Fibroblast of skin of scalp (primary cell): ENCODE measurements around the gene GRID1.

ENCODE experiments used
- DNase-seq: peaks from one replicate; pipeline ENCODE4 v3.0.0-alpha.2; 2013

The GRID1 gene

DNA sequence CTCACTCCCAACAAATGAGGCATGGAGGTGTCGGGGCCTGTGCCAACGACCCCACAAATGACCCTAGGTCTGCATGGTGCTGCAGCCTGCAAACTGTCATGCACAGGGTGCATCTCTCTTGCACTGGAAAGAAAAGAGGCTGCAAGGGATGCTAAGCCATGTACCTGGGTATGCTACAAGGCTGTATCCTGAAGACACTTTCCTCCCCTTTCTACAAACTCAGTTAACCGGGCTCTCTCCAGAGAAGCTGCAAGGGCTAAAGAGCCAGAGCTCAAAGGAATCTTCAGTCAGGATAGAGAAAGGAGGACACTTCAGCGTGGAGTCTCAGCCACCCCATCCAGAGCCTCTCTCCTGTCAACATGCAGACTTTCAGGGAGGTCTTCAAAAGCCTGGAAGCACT is 449.0 kb downstream of the GRID1 start:
- no peak for DNase-seq

DNA sequence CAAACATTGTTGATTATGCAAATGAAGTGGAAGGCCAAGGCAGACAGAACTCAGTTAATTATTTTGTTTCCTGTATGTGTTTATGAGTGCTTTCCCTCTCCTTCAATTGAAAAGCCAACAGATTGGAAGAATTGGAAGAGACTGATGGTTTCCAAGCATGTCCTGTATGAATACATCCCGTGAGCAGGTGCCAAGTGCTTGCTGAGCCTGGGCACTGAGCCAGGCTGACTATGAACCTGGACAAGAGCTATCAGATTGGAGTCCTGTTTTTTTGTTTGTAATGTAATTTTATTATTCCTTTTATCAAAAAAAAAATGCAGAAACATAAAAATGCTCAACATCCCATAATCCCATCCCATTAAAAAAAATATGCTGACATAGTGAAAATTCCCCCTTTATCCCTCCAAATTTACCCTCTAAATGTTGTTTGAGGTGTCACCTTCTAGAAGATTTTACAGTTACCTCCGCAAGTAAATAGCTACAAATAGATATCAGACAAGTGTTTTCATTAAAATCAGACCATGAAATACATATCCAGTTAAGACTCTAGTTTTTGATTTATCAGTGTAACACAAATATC is 449.5 kb downstream of the GRID1 start:
- DNase-seq: no peak

DNA sequence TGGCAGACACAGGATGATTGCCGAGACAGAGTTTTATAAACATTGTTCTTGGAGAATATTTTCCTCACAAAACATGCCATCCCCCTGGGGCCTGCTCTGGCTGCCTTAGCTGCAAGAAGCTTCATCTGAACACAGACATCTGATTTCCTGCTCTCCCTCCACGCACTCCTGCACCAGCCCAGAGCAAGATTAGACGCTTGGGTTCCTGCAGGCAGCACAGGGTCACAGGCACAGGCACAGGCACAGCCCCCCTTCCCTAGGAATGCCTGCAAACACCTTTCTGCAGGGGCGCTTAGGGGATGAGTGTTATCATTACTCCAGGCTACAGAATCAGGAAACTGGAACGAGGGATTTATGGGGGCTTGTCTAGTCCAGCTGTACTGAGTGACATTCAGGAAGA is 450.3 kb downstream of the GRID1 start:
- DNase-seq: no peak

DNA sequence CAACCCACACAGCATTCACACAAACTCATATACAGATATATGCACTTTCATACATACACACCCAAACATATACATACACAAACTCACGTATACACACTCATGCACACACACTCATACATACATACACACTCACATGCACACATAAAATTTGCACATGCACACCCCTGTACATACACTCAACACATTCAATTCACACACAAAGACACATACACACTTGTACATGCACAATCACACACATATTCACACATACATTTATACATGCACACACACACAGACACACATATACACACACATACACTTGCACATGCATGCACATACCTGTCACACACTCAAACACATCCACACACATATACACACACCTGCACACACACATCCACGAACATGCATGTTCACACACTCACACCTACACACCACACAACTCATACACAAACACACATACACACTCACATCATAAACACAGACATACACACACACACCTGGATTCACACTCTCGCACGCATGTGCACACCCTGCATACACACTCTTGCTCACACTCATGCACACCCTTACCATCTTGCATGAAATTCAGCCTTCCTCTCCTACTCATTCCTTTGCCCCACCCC is 451.2 kb downstream of the GRID1 start:
- no peak for DNase-seq

DNA sequence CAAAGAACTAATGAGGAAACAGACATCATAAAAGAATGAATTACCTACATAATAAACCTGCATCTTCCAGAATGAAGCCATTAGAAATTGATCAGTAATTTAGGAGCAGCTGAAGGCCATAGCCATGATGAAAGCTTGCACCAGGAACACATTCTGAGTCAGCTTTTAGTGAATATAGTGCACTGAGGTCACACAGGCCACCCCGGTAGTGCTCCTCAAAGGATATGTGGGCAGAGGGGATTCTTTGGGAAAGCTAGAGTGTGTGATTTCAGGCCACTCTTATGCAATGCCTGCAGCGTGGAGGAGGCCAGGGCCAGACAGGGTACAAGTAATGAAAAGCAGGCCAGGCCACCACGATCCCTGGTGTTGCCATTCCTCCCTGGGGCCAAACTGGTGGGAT is 451.9 kb downstream of the GRID1 start:
- no peak for DNase-seq

DNA sequence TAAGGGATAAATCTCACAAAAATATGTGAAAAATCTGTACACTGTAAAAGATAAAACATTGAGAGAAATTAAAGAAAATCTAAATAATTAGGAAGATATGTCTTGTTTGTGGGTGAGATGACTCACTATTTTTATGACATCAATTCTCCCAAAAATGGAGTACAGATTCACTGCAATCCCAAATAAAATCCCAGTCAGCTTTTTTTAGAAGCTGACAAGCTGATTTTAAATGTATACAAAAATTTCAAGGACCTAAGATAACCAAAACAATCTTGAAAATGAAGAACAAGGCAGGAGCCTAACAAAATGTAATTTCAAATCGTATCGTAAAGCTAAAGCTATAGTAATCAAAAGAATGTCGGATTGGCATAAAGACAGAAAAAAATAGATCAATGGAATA is 458.1 kb downstream of the GRID1 start:
- DNase-seq: no peak

DNA sequence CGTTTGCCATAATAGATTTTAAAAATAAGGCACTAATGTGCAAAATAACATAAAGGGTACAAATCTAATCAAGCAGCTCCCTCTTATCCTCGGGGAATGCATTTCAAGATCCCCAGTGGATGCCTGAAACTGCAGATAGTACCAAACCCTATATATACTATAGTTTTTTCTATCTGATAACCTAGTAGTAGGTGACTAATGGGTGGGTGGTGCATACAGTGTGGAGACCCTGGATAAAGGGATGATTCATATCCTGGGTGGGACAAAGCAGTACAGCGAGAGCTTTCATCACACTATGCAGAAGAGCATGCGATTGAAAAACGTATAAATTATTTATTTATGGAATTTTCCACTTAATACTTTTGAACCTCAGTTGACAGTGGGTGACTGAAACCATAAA is 464.5 kb downstream of the GRID1 start:
- DNase-seq: no peak

DNA sequence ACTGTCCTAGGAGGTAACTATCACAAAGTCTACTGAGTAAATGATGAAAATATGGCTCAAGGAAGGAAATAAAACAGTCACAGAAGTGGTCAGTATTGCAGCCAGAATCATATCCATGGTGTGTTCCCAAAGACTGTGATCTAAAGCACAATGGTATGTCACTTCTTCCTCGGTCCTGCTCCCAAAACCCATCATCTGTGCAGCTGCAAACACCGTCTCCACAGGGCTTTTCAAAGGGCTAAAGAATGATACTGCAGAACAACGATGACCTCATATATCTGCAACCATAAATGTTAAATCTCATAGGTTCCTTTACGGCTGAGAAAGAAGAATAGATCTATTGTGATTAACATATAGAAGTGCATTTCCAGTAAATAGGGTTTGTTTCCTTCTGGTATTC is 465.0 kb downstream of the GRID1 start:
- no peak for DNase-seq

DNA sequence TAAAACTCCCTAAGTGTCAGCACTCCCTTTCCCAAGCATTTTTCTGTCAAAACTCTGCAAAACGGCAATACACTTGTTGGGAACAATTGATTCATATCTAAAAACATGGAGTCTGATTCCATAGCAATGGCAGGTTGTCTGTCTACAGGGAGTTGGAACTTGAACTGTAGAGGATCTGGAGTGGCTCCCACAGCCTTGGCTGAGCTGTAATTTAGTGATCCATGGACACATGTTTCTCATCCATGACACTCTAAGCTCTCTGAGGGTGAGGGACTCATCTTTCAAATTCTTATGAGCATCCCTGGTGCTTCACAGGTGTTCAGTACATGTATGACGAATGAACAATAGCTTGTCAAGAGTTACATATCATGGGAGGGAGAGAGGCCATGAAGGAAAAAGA is 466.1 kb downstream of the GRID1 start:
- DNase-seq: no peak

DNA sequence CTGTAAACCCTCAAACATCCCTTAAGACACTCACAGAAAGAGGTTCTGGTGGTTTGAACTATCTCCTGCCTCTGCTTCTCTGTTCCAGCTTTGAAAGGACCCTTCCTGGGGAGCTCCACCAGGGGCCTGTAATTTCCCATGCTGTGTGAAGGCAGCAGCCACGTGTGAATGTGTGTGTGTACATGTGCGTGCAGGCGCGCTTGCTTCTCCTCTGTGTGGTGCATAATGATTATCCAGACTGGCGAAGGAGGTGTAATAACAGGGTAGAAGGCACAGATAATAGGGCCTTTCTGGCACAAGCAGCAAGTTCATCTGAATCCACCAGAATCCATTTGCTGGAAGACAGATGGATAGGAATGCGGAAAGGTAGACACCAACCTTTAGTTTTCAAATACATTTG is 466.5 kb downstream of the GRID1 start:
- no peak for DNase-seq

DNA sequence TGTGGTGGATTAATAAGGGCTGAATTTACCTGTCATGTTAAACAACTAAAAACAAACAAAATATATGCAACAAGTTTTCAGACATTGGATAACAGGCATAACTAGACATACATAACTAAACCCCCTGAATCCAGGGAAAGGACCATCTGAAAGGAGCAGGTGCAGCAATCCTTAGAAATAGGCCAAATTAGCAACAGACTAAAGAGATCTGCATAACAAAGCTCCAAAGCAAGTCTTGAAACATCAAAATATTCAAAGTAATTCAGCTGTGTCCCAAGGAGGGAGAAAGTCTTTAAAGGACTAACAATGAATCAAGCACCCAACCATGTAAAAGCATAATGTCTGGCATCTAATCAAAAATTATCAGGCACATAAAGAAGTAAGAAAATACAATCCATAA is 475.1 kb downstream of the GRID1 start:
- DNase-seq: no peak

DNA sequence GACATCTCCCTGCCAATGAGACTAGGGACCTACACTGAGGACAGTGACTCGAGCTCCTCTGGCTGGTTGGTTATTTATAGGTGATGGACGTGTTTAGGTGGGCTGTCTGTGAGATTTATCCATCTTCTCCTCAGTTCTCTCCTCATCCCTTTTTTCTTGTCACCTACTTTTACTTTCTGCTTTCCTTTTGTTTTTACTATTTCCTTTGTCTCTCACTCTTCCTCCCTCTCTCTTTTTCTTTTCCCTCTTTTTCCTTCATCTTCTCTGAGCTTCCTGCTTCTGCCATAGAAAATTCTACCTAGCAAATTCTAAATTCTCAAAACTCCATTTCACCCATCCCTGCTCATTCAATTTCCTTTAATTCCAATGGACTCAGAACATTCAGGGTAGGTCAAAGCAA is 478.0 kb downstream of the GRID1 start:
- DNase-seq: no peak

DNA sequence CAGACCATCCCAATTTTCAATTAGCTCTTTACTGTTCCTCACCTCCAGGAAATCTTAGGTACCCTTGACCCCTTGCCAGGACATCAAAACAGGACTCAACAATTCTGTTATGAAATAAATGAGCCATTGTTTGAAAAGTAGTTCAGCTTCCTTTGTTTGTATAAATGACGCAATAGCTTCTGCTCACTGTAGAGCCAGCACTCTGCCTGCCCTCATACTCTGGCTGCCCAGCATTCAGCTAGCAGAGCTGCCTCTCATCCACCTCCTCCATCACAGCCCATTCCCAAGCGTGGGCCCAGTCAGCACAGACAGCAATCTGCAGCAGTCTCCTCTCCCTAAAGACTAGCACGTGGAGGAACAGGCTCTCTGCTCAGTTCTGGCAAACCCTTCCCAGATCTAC is 478.6 kb downstream of the GRID1 start:
- DNase-seq: no peak

DNA sequence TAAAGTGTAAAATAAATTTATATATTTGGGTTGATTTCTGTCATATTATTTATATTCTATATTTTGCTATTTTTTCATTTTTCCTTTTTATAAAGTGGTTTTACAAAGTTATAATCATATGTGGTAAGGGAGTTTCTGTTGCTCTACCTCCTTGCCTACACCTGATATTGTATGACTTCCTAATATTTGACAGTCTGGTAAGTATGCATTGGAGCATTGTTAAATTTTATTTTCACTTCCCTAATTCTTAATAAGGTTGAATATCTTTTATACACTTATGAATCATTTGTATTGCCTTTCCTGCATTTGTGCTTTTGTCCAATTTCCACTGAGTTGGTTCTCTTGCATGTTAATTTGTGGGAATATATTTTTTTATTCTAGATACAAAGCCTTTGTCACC is 492.4 kb downstream of the GRID1 start:
- DNase-seq: no peak

DNA sequence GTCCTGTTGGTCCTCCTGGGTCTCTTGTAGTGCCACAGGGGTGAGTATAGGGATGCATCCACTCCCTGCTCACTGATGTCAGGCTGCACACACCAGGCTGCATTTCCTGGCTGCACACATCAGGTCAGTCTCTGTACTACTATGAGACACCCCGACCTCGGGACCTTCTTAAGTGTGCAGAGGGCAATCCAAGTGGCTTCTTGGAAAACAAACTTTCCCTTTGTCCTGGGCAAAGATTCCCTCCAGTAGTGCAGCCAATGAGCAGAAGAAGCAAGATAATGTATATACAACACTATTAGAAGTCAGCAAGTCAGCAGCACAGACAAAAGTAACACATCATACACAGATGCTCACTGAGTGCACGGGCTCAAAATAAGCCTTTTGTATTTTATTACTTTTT is 493.5 kb downstream of the GRID1 start:
- no peak for DNase-seq

DNA sequence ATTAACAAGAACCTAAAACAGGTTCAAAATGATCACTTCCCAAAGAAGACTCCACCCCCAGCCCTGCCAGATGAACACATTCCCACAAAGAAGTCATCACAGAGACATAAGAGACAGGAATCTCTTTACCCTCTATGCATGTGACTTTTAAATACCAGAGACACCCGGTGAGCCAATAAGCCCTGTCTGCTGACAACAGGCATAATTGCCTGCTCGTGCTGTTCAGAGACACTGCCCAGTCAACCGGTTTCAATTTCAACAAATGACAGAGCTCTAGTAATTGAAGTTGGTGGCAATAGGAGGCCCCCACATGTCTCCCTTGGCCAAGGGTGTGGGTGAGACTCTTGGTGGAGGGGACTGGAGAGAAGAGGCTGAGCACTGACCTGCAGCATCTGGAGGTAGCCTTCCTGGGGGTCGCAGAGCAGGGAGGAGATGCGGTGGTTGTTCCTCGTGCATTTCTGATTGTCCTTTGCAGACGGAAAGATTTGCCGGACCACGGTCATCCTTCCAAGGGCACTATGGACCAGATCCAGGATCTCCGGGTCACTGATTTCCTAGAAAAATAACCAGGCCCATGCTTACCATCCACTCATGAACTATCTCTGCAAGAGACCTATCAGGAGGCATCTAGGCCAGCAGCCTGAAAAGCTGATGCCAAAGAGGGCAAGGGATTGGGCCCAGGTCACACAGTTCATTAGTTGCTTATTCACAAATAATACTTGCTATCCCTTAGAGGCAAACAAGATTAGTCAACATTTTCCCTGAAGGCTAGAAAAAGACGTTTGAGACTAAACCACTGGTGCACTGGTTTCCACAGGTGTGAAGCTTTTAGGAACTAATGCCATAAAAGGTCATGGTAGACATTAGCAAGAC is 497.7 kb downstream of the GRID1 start:
- no peak for DNase-seq

DNA sequence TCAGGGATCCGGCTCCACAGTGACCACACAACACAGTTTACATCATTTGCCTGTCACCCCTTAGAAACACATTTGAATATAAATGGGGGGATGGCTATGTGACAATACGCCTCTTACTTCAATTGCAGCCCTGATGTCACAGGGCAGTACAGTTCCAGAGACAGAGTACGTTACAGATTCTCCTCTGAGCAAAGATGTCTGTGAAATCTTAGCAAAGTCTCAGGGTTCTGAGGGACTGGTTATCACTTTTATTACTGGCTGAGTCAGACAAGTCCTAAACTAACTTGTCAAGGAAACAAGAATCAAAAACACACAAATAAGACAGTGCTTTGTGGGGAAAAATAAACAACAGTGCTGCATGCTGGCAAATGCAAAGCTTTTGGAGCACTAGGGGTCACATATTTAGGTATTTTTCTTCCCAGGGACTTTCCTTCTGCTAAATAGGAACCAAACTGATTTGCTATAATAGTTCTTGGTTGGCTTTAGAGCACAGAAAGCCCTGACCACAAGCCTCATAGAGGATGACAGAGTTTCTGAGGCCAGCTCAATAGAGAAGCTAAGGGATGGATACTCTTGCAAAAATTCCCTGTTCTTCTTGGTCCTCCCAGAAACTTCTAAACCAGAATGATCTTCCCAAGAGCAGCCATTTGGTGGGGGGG is 501.6 kb downstream of the GRID1 start:
- no peak for DNase-seq

DNA sequence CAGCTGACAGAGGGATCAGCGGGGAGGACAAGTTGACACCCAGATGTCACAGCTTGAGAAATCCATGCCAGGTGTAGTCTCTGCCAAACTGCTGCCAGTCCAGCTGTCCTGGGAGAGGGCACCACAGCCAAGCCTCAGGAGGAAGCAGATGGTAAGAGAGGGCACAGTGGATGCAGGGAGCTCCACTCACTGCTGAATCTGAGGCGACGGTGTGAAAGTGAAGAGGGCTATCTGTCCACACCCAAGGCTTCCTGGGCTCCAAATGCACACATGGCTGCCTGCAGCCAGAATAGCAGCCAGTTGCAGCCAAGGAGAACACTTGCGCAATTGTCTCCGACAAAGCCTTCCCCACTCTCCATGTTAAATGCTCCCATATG is 502.4 kb downstream of the GRID1 start:
- no peak for DNase-seq

DNA sequence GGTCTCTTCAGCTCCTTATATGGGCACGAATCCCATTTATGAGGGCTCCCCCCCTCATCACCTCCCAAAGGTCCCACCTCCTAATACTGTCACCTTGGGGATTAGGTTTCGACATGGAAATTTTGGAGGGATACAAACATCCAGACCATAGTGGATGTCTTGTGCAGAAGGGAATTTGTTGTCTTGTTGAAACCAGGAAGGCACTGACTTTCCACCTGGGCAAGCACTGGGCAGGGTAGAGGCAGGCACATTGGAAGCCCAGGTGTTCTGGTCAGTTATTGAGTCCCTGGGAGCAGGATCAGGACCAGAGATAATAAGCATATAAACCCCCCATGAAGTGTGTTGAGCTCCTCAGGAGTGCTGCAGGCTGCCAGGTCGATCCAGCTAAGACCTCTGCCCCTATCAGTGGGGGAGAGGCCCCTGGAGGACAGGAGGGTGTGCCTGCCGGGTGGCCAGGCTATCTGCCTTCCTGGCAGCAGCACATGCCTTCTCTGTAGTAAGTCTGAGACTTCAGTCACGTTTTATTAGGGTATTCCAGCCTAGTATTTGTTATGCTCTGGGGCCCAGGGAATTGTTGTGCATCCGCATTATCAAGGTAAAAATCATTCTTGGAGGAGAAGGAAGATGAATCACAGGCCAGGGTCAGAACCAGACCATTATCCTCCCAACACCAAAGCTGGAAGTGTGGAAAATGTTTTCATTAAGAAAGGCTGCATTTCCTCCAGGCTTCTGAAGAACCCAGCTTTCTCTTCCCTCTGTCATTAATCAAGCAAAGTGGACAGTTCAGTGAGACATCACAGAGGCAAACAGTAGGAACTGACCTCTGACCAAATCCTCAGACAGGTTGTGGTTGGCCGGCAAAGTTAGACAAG is 503.1 kb downstream of the GRID1 start:
- no peak for DNase-seq

DNA sequence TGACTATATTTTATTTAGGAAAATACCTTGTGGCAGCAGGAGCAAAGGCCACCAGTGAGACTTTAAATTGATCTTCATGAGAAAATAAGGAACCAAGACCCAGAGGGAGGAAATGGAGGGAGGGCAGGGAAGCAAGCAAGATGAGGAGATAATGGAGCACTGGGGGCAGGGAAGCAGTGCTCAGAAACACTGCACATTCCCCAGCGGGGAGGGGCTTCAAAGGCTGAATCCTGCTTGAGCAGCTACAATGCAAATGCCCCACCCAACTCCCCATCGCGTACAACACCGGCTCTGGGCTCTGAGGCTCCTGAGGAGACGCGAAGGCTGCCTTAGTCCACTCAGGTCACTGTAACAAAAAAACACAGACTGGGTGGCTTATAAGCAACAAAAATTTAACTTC is 503.8 kb downstream of the GRID1 start:
- no peak for DNase-seq

DNA sequence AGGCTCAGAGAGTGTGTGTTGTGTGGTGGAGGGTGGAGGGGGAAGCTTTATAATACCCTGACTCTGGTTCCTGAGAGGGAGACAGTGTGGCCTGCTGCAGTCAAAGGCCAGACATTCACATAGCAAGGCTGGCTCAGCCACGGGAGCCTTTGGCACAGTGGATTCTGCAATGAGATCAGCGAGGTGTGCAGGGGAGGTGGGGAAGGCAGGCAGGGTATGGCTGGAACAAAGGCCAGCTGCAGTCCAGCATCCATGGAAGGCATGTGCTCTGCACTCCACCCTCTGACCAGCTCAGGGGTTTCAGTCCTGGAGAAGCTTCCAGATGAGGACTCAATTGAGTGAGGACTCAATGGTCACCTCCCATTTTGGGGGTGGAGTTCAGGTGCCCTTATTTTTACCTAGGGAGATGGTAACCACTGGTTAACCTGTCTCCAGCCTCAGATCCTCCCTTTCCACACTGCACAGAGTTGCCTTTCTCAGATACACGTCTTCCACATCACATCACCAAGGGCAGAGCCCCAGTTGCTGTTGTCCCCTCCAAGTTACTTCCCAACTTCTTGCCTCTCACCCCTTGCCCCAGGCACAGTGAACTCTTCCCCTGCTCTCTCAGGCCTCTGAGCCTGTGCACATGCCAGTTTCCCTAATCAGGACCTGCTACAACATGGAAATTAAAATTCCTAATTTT is 504.9 kb downstream of the GRID1 start:
- DNase-seq: no peak

DNA sequence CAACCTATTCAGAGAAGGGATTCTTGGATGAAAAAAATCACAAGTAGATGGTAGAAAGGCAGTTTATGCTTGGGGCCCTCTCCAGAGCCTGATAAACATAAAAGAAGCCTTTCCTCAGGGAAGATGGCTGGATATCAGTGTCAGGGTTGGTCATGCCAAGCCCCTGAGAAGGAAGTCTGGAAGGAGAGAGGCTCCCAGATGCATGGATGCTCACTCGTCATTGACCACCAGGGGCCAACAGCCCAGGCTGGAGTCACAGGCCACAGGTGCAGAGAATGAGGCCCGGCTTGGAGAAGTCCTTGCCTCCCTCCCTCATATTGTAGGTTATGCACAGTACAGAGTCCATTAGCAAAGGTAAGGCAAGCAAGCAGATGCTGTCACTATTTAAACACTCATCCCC is 506.7 kb downstream of the GRID1 start:
- DNase-seq: no peak
